PC-9 (cell line): ENCODE data around the gene RIMS1. TPM values are rescaled to one million over a fixed set of nuclear protein-coding genes. Genes with fewer than 3 reads are reported as not detected.

Experiments
- BruUV-seq: library from RNA; stranded (reverse); fragments of 400-500 nt; replicated peaks from 2 replicates; lab custom pipeline; 2021; lab: Mats Ljungman, UMichigan
- CTCF ChIA-PET: fragments of 300-600 bp; sonication (Branson Sonifier 250); formaldehyde crosslinking; loops from one replicate; lab custom pipeline; 2022; ENCODE audit warnings: antibody characterized with exemption; lab: Charles Lee
- POLR2A ChIA-PET: fragments of 300-600 bp; sonication (Branson Sonifier 250); formaldehyde crosslinking; loops from one replicate; lab custom pipeline; 2022; ENCODE audit warnings: antibody characterized with exemption; ENCODE audit not compliant: unreplicated experiment; lab: Charles Lee
- DNase-seq, 2 experiments: peaks; one replicate each; pipeline versions ENCODE4 v3.0.0 to v3.0.0-alpha.2; 2015 to 2022; ENCODE audit warnings: mixed read lengths in 1 of 2
- H2AFZ ChIP-seq: fragments of 200-600 bp; sonication (generic); 2 replicates; pipeline ENCODE4 v1.8.1; 2017; ENCODE audit warnings: antibody characterized with exemption
- H3F3A ChIP-seq: fragments of 200-600 bp; sonication (generic); 2 replicates; pipeline ENCODE4 v1.8.1; 2017; ENCODE audit warnings: antibody characterized with exemption, mild to moderate bottlenecking, low read depth; ENCODE audit not compliant: insufficient read depth
- H3K27ac ChIP-seq: fragments of 200-600 bp; sonication (generic); 2 replicates; pipeline ENCODE4 v1.6.1; 2016; ENCODE audit warnings: mixed run types
- H3K27me3 ChIP-seq: fragments of 200-600 bp; sonication (generic); 2 replicates; pipeline ENCODE4 v1.6.1; 2016; ENCODE audit warnings: low read depth, mixed run types; ENCODE audit not compliant: insufficient read depth
- H3K36me3 ChIP-seq: fragments of 200-600 bp; sonication (generic); 2 replicates; pipeline ENCODE4 v1.6.1; 2016; ENCODE audit warnings: low read depth, mixed run types
- H3K4me1 ChIP-seq: fragments of 200-600 bp; sonication (generic); replicated peaks from 2 replicates; pipeline ENCODE4 v1.6.1; 2016; ENCODE audit warnings: mixed run types; ENCODE audit not compliant: insufficient read depth
- H3K4me2 ChIP-seq: fragments of 200-600 bp; sonication (generic); 2 replicates; pipeline ENCODE4 v1.6.1; 2017; ENCODE audit warnings: mixed run types
- H3K4me3 ChIP-seq: fragments of 200-600 bp; sonication (generic); 2 replicates; pipeline ENCODE4 v1.6.1; 2016; ENCODE audit warnings: mixed run types
- H3K79me2 ChIP-seq: fragments of 200-600 bp; sonication (generic); 2 replicates; pipeline ENCODE4 v1.6.1; 2017; ENCODE audit warnings: low read depth, mixed run types
- H3K9me2 ChIP-seq: fragments of 200-600 bp; sonication (generic); 2 replicates; pipeline ENCODE4 v1.8.1; 2017; ENCODE audit warnings: mild to moderate bottlenecking; ENCODE audit not compliant: insufficient read depth
- H3K9me3 ChIP-seq: fragments of 200-600 bp; sonication (generic); 2 replicates; pipeline ENCODE4 v1.8.1; 2016; ENCODE audit warnings: low read depth; ENCODE audit not compliant: insufficient read depth
- H4K20me1 ChIP-seq: fragments of 200-600 bp; sonication (generic); 2 replicates; pipeline ENCODE4 v1.8.1; 2017; ENCODE audit not compliant: insufficient read depth
- CTCF ChIP-seq: fragments of 200-600 bp; sonication (generic); conservative IDR thresholded peaks from 2 replicates; pipeline ENCODE4 v1.6.1; 2017; ENCODE audit warnings: mixed run types, antibody characterized with exemption, mild to moderate bottlenecking, moderate library complexity
- EZH2 ChIP-seq: fragments of 200-600 bp; sonication (generic); IDR thresholded peaks from 2 replicates; pipeline ENCODE4 v1.8.0; 2017; ENCODE audit warnings: antibody characterized with exemption, low read depth
- intact Hi-C: fragments of 100-400 bp; cut with micrococcal nuclease; formaldehyde crosslinking; loops from one replicate; pipeline ENCODE4 v1.10.0; 2022; ENCODE audit not compliant: unreplicated experiment
- total RNA-seq: library from RNA; stranded (reverse); gene quantifications from 2 replicates; pipeline ENCODE4 v1.2.3, GENCODE V29; 2021

The RIMS1 gene
- total RNA-seq, 1 experiment from 2014 or later: not detected

- Histone ChIP-seq H3K4me2 (no peak overlapping the region), H2AFZ (no peak overlapping the region), H3K27ac (no peak overlapping the region), H3F3A (no peaks in the 10 kb centered on the region), H3K79me2 (no peaks in the 10 kb centered on the region), H3K27me3 (no peaks in the 10 kb centered on the region), H3K4me1 (no peaks in the 10 kb centered on the region; the same call in 1 of the 2 replicates), H4K20me1 (no peaks in the 10 kb centered on the region), H3K36me3 (no peaks in the 10 kb centered on the region), H3K9me2 (no peaks in the 10 kb centered on the region), H3K9me3 (no peaks in the 10 kb centered on the region), H3K4me3 (no peak overlapping the region)
- no TSS peak for BruUV-seq
- TF ChIP-seq EZH2: no peak
- peak; percentile 51; the same call in 1 of the 2 replicates for TF ChIP-seq CTCF
- ChIA-PET CTCF (no interaction called here), POLR2A (no interaction called here)
- intact Hi-C loops: no loop called here
- DNase-seq: peak in 1 of 2 experiments; percentile 29
Observed at GRCh38 chr6:72218125-72218524, 331.8 kb downstream of the RIMS1 start.

GRCh38 chr6:72219536-72219935 lies 333.2 kb downstream of the RIMS1 start:
- no peaks in the 10 kb centered on the region for H3F3A ChIP-seq
- H3K36me3 ChIP-seq: no peaks in the 10 kb centered on the region
- intact Hi-C loops: no loop called here
- no peak overlapping the region for H3K27ac ChIP-seq
- H3K9me3 ChIP-seq: no peaks in the 10 kb centered on the region
- no peaks in the 10 kb centered on the region; the same call in 1 of the 2 replicates for H3K4me1 ChIP-seq
- no TSS peak for BruUV-seq
- no peak for DNase-seq
- H2AFZ ChIP-seq: no peak overlapping the region
- no peaks in the 10 kb centered on the region for H3K27me3 ChIP-seq
- POLR2A ChIA-PET: no interaction called here
- CTCF ChIA-PET: no interaction called here
- H3K79me2 ChIP-seq: no peaks in the 10 kb centered on the region
- H3K4me2 ChIP-seq: no peak overlapping the region
- no peak overlapping the region for H3K4me3 ChIP-seq
- no peaks in the 10 kb centered on the region for H4K20me1 ChIP-seq
- TF ChIP-seq CTCF (no peak), EZH2 (no peak)
- H3K9me2 ChIP-seq: no peaks in the 10 kb centered on the region

- intact Hi-C loops: no loop called here
- POLR2A ChIA-PET: no interaction called here
- no TSS peak for BruUV-seq
Observed at GRCh38 chr6:72238021-72238420, 351.7 kb downstream of the RIMS1 start.

More at GRCh38 chr6:72238021-72238420, 351.7 kb downstream of the RIMS1 start:
- Histone ChIP-seq H3K27me3 (no peaks in the 10 kb centered on the region), H3K4me1 (no peaks in the 10 kb centered on the region), H3K4me3 (no peak overlapping the region), H3K27ac (no peak overlapping the region), H3F3A (no peaks in the 10 kb centered on the region), H3K79me2 (no peaks in the 10 kb centered on the region), H2AFZ (no peak overlapping the region), H3K9me2 (peaks cover 5% of the 10 kb centered on the region; the same call in 1 of the 2 replicates), H4K20me1 (no peaks in the 10 kb centered on the region), H3K4me2 (no peak overlapping the region), H3K36me3 (no peaks in the 10 kb centered on the region), H3K9me3 (no peaks in the 10 kb centered on the region)
- DNase-seq: no peak
- no peak for TF ChIP-seq EZH2
- TF ChIP-seq CTCF: no peak
- CTCF ChIA-PET: no interaction called here
